GM12872 (cell line): ENCODE data around the gene NAT8.

Source experiments
- CTCF ChIP-seq: IDR thresholded peaks from 3 replicates; pipeline ENCODE4 v1.5.1; 2011; ENCODE audit warnings: low read depth, mild to moderate bottlenecking, low read length, moderate library complexity; ENCODE audit not compliant: insufficient read depth

NAT8 gene

GRCh38 chr2:73651591-73652230 is 9.5 kb upstream of the NAT8 start:
- no peak for TF ChIP-seq CTCF

- no peak for TF ChIP-seq CTCF
Measured at GRCh38 chr2:73641767-73642062, 507 bp downstream of the NAT8 start.

GRCh38 chr2:73640946-73641766 is 1.1 kb downstream of the NAT8 start:
- TF ChIP-seq CTCF, result no peak

GRCh38 chr2:73640511-73640911 is 1.7 kb downstream of the NAT8 start:
- TF ChIP-seq CTCF, result no peak

GRCh38 chr2:73638429-73638828 is 3.8 kb downstream of the NAT8 start:
- no peak for TF ChIP-seq CTCF

GRCh38 chr2:73630662-73631266 is 11.5 kb downstream of the NAT8 start:
- TF ChIP-seq CTCF, result peak; percentile 55

- TF ChIP-seq CTCF, result peak; percentile 50
Measured at GRCh38 chr2:73619925-73620324, 22.3 kb downstream of the NAT8 start.
